ENCODE measurements around the gene PEPD.

GRCh38 chr19:33368074-33368864 lies 153.3 kb downstream of the PEPD start:
- TF ChIP-seq, protein P1, sequence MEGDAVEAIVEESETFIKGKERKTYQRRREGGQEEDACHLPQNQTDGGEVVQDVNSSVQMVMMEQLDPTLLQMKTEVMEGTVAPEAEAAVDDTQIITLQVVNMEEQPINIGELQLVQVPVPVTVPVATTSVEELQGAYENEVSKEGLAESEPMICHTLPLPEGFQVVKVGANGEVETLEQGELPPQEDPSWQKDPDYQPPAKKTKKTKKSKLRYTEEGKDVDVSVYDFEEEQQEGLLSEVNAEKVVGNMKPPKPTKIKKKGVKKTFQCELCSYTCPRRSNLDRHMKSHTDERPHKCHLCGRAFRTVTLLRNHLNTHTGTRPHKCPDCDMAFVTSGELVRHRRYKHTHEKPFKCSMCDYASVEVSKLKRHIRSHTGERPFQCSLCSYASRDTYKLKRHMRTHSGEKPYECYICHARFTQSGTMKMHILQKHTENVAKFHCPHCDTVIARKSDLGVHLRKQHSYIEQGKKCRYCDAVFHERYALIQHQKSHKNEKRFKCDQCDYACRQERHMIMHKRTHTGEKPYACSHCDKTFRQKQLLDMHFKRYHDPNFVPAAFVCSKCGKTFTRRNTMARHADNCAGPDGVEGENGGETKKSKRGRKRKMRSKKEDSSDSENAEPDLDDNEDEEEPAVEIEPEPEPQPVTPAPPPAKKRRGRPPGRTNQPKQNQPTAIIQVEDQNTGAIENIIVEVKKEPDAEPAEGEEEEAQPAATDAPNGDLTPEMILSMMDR (IDR thresholded peaks at IDR 0.05) = no peak
- TF ChIP-seq POLR2AphosphoS5 (IDR thresholded peaks at IDR 0.05) = no peak
